Urothelium cell line (cell line): ENCODE measurements around the gene ZC3H13.
A peak's percentile ranks its signal among the peaks of the same experiment; 100 is the strongest.

ENCODE experiments used
- DNase-seq: peaks from one replicate; pipeline ENCODE4 v3.0.0; 2011; ENCODE audit warnings: low spot score, mixed read lengths
- FAIRE-seq: peaks from 2 replicates; lab custom pipeline; 2011; peaks lifted over from hg19 to GRCh38; lab: Jason Lieb, UNC

The ZC3H13 gene

DNA sequence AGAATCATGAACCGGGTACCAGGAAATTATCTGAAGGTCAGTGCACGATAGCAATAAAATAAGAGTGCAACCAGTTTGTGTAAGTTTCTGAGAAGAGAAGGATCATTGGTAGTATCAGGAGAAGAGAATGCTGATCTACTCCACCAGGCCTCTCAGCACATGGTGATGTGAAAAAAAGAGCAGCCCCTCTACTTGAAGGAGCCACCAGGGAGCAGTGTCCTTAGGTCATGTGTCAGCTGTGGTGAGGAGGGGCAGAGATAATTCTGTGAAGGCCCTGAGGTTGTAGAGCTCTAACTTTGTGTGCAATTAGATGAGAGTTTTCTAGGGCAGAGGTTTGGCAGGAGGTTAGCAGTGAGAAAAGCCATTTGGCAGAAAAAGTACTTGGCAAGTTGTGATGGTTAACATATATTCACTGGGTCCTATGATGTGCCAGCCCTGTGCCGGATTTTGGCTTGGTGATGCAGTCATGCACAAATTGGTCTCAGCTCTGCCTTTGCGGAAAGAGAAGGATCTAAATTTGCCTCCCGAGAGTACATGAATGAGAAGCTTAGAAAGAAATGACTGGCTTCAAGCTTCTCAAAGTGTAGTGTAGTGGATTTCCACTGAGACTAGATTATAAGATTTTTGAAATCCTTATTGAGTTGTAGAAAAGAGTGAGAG is 19.2 kb upstream of the ZC3H13 start:
- DNase-seq: no peak
- no peak for FAIRE-seq

- DNase-seq: no peak
- FAIRE-seq: no peak
Measured at GRCh38 chr13:46063292-46063691, 10.7 kb upstream of the ZC3H13 start.

DNA sequence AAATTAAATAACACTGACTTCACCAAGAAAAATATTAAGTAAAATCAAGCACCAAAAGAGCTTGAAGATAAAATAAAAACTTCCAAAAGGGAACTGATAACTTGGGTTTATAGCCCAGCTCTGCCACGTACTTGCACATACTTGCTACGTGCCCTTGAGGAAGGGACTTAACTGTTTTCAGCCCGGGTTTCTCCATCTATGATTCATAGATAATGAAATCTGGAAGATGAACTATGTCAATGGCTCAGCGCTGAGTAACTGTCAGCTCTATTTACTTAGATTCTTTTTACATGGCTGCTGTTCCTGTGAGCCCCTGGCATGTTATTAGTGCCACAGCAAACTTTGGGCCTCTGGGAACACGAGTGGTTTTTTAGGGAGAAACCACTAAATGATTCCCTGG is 9.6 kb upstream of the ZC3H13 start:
- FAIRE-seq (no peak), DNase-seq (no peak)

DNA sequence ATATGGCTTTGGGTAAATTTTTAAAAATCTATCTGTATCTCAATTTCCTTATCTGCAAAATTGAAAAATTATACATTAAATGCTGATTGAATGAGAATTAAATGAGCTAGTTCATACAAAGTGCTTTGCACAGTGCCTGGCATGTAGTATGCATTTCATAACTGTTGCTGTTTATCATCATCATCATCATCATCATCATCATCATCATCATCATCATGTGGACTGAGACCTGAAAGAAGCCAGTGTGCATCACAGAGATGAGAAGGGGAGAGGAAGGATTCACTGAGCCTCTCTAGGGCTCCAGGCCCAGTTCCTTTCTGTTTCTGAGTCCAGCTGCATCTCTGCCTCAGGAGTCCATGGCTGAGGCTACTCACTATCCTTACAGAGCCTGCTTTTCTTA is 6.9 kb upstream of the ZC3H13 start:
- DNase-seq (no peak), FAIRE-seq (no peak)

DNA sequence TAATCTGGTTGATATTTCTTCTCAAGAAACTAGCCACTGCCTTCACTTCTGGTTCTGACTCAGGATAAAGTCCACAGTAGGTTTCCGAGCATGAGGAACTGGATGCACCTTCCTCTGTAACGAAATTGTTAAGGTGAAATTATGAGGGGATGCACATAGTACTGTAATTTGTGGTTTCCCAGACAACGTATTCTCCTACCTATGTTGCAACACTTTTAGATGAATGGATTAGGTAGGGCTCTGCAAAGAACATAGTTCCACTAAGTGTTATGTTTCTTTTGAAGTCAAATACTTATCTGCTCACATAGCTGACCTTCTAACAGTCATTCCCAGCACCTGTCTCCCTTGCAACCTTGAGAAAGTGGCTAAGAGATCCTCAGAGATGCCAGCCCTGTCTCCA is 5.7 kb upstream of the ZC3H13 start:
- FAIRE-seq (no peak), DNase-seq (no peak)

GRCh38 chr13:46057256-46058015 is 4.9 kb upstream of the ZC3H13 start:
- no peak for FAIRE-seq
- DNase-seq: peak; percentile 2

DNA sequence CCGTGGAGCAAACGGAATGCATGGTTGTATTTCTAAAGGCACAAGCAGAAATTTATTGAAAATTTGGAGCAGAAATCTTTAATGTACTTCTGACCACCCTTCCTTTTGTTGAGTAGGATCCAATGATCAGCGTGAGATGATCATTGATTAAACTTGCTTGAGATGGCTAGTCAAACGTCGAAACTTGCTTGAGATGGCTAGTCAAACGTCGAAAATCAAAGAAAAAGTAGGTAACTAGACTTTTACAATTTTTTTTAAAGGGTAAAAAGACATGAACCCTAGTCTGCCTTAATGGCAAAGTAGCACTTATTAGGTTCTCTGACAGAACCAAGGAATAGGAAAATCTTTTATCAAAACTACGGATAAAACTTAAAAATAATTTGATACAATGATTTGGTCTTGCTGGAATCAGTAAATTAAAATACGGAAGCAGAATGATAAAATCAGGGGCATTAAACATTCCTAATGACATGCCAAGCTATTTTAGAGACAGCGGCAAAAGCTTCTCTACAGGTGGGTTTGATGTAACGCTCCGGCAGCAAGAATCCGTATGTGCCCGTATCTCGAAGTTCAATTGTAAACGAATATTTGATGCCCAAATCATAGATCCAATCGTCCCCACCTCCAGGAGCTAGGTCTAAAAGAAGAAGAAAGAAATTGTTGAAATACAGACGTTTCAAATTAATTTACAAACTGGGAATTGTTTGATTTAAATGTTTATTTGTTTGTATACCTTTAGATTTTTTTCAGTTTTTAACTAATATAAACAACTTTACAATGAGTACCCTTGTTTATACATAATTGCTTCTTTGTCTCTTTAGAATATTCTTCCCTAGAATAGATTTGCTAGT is 841 bp upstream of the ZC3H13 start:
- no peak for FAIRE-seq
- peak; percentile 3 for DNase-seq

GRCh38 chr13:46051968-46052318 is 603 bp downstream of the ZC3H13 start:
- FAIRE-seq (no peak), DNase-seq (no peak)

- no peak for DNase-seq
- no peak for FAIRE-seq
Measured at GRCh38 chr13:46050771-46051170, 1.8 kb downstream of the ZC3H13 start.

DNA sequence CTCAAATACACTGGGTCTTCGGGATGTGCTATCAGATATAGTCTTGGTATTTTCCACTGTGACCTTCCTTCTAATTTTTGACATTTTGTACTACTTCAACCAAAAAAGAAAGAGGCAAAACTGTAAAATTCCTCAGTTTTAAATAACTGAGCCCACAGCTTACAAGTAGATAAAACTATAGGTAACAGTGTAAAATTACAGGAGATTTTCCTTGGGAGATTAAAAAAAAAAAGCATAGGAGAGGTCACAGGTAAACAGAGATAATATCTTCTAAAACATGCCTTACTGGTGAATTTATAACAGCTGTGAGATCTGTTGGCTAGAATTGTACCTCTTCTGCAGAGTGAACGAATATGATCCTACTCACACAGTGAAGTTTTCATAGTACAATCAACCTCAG is 7.1 kb downstream of the ZC3H13 start:
- DNase-seq: no peak
- no peak for FAIRE-seq

DNA sequence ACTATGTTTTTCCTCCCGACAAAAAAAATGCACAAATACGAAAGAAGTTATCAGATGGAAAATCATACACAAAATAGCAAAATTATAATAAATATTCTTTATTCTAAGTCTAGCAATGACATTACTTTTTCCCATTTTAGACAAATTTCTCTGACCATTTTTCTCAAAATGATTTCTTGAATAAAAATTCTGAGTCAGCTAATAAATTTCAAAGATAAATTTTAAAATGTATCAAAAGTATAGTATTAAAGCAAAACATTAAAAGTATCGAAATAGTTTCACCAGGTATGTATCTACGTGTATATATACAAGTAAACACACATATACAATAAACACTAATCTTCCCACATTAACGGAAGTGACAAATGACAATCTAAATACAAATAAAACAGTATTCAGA is 8.9 kb downstream of the ZC3H13 start:
- FAIRE-seq (no peak), DNase-seq (no peak)

GRCh38 chr13:46041419-46041839 is 11.1 kb downstream of the ZC3H13 start:
- DNase-seq: no peak
- no peak for FAIRE-seq

DNA sequence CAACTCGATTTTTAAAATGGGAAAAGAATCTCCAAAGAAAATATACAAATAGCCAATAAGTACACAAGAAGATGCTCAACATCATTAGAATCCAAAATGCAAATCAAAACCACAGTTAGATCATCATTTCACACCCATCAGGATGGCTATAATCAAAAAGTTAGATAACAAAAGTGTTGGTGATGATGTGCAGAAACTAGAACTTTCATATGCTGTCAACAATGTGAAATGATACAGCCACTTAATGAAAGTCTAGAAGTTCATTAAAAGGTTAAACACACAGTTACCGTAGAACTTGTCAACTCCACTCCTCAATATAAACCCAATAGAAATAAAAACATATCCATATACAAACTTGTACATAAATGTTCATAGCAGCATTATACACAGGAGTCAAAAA is 11.8 kb downstream of the ZC3H13 start:
- DNase-seq (no peak), FAIRE-seq (no peak)

DNA sequence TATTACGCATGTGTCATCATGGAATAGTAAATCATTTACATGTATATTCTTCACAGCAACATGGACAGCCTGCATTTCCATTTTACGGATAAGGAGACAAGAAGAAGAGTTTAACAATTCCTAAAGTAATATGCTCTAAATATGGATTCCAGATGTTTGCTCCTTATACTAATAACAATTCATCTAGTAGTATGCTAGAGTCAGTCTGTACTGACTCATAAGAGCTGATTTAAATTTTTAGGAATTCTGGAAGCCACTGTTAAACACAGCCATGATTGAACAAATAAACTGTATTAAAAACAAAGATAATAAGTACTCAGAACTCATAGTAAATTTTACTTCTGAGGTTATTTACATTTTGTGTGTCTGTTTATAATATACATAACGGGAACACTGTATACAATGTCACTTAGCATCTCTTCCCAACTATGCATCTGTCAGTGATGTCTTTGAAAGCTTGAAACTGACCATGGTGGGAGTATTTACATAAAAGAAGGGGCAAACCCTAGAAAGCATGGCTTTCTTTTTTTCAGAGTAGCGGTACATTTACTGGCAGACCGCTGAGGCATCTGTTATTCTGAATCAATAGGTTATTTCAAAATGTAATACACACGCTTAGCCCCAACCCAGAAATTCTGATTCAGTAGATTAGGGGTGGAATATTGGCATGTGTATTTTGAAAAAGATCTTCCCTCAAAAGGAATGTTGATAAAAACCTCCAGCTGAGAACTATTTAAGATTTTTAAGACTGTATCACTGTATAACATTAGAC is 12.9 kb downstream of the ZC3H13 start:
- DNase-seq: no peak
- FAIRE-seq: no peak

DNA sequence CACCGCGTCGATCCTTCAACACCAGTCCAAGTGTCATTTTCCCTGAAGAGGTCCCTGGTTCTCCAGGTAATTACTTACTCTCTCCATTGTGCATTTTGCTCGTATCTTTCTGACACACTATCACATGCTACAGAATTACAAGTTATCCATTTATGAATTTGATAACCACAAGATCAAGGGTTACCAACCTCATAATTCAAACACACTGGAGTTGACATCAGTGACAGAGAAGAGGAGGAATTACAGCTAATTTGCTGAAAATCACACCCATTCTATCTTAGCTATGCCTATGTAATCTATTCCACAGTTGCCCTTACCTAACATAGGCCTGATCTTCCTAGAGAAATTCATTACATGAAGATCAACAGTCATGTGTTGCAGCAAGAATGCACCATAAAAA is 14.2 kb downstream of the ZC3H13 start:
- FAIRE-seq (no peak), DNase-seq (no peak)

- FAIRE-seq (no peak), DNase-seq (no peak)
Measured at GRCh38 chr13:46035066-46035465, 17.5 kb downstream of the ZC3H13 start.

GRCh38 chr13:46032341-46032740 is 20.2 kb downstream of the ZC3H13 start:
- no peak for DNase-seq
- no peak for FAIRE-seq

DNA sequence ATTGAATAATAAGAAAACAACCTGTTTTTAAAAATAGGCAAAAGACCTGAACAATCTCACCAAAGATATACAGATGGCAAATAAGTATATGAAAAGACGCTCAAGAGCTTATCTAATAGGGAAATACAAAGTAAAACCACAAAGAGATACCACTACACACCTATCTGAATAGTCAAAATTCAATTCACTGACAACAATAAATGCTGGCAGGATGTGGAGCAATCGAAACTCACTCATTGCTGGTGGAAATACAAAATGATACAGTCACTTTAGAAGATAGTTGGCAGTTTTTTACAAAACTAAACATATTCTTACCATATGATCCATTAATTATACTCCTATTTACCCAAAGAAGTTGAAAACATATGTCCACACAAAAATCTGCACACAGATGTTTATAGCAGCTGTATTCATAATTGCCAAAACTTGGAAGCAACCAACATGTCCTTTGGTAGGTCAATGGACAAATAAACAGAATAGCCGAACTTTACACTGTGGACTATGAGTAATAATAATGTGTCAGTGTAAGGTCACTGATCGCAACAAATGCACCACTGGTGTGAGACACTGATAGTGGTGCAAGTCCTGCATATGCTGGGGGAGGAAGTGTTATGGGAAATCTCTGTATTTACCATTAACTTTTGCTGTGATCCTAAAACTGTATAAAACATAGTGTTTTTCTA is 20.8 kb downstream of the ZC3H13 start:
- DNase-seq (no peak), FAIRE-seq (no peak)

DNA sequence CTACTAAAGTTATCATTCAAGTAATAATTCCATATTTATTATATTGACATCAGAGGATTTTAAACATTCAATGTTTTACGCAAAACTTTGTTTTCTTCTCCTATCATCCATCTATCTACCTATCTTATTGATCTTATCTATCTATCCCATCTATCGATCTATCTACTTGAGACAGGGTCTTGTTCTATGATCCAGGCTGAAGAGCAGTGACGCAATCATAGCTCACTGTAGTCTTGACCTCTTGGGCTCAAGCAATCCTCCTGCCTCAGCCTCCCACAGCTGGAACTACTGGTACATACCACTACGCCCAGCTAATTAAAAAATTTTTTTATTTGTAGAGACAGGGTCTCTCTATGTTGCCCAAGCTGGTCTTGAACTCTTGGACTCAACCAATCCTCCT is 27.4 kb downstream of the ZC3H13 start:
- FAIRE-seq: no peak
- DNase-seq: no peak

DNA sequence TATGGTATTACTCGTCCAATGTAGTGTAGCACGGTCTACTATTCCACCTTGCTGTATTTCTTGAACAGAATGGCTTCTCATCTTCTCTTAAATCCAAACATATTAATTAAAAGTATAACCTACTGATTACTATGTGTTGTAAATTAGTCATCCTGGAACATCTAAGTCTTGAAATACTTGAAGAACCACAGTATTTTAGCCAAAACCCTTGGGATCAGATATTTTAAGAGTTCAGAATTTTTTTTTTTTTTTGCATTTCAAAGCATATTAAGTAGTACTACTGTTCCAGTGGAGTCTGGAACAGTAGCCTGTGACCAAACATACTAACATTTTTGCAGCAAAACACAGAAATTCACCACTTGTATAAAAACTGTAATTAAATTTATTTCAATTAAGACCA is 30.1 kb downstream of the ZC3H13 start:
- DNase-seq: no peak
- FAIRE-seq: no peak

- DNase-seq (no peak), FAIRE-seq (no peak)
Measured at GRCh38 chr13:46016216-46016615, 36.3 kb downstream of the ZC3H13 start.
